ENCODE measurements around the gene GRAMD1B. TPM values are rescaled to one million over a fixed set of nuclear protein-coding genes. Genes with fewer than 3 reads are reported as not detected.

GRAMD1B gene
- total and polyA plus RNA-seq, 2 donors (not counting 1 experiment from before 2014, with no cell fraction given) = 0.83 to 1.5 TPM

DNA sequence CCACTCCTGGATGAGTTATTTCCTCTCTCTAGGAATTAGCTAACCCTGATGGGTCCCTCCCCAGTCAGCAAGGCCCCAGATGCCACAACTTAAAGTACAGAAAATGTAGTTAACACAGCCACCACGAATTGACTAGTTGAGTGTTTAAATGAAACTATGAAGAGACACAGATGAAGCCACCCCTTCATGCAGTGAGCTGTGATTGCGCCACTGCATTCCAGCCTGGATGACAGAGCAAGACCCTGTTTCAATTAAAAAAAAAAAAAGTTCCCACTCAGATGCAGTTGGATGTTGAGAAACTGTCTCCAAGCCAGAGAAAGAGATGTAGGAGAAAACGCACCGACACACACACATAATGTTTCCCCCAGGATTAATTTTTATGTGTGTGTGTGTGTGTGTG is 171.1 kb downstream of the GRAMD1B start:
- Histone ChIP-seq H3K4me3 (replicated peaks in 1 of 4; ENCODE audit: control extremely low read depth in 1 of 4, insufficient read depth in 1 of 4, low read depth in 3 of 4, low read length in 4 of 4) (no peak overlapping the region), H3K27ac (ENCODE audit: insufficient read depth, low read length) (no peak overlapping the region), H3K4me2 (ENCODE audit: extremely low read depth, insufficient read depth, low read length) (no peak overlapping the region), H3K9me3 (ENCODE audit: control insufficient read depth, insufficient read depth, low read depth, low read length) (no peaks in the 10 kb centered on the region), H3K36me3 (ENCODE audit: control insufficient read depth, insufficient read depth, low read length) (no peaks in the 10 kb centered on the region), H4K20me1 (ENCODE audit: control insufficient read depth, extremely low read depth, insufficient read depth, low read length) (no peaks in the 10 kb centered on the region), H2AFZ (ENCODE audit: low read length) (no peak overlapping the region), H3K27me3 (ENCODE audit: control insufficient read depth, insufficient read depth, low read length) (no peaks in the 10 kb centered on the region), H3K9ac (ENCODE audit: insufficient read depth, low read length) (no peak overlapping the region), H3K4me1 (ENCODE audit: control insufficient read depth, extremely low read depth, insufficient read depth, low read length) (peaks cover 3% of the 10 kb centered on the region), H3K79me2 (ENCODE audit: control insufficient read depth, insufficient read depth, low read length) (no peaks in the 10 kb centered on the region)
- peak; percentile 23 to 29 for DNase-seq (ENCODE audit: low read depth in 2 of 2)
- no peak for TF ChIP-seq EZH2 (IDR thresholded peaks at IDR 0.05; ENCODE audit: low read length, missing control alignments)
- TF ChIP-seq, protein P1, sequence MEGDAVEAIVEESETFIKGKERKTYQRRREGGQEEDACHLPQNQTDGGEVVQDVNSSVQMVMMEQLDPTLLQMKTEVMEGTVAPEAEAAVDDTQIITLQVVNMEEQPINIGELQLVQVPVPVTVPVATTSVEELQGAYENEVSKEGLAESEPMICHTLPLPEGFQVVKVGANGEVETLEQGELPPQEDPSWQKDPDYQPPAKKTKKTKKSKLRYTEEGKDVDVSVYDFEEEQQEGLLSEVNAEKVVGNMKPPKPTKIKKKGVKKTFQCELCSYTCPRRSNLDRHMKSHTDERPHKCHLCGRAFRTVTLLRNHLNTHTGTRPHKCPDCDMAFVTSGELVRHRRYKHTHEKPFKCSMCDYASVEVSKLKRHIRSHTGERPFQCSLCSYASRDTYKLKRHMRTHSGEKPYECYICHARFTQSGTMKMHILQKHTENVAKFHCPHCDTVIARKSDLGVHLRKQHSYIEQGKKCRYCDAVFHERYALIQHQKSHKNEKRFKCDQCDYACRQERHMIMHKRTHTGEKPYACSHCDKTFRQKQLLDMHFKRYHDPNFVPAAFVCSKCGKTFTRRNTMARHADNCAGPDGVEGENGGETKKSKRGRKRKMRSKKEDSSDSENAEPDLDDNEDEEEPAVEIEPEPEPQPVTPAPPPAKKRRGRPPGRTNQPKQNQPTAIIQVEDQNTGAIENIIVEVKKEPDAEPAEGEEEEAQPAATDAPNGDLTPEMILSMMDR (conservative IDR thresholded peaks at IDR 0.05 in 1 of 2, IDR thresholded peaks at IDR 0.05 in 1 of 2; ENCODE audit: low read depth in 1 of 2, low read length in 2 of 2) = no peak

DNA sequence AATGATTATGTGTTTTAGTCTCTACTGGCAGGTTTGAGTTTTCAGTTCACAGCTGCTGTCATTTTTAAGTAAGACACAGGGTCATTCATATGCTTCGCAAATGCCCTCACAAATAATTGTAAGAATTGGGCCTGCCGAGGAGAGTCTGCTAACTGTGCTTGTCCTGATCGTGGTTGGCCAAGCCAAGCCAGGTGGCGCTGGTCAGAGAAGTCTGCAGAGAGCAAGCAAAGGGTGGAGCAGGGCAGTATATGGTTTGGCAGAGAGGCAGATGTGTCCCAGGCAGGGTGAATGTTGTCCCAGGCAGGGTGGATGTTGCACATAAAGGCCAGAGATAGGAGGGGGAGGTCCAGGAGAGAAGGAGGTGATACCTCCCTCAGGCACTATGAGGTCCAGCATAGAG is 171.7 kb downstream of the GRAMD1B start:
- Histone ChIP-seq H3K27ac (ENCODE audit: insufficient read depth, low read length) (no peak overlapping the region), H3K4me1 (ENCODE audit: control insufficient read depth, extremely low read depth, insufficient read depth, low read length) (peaks cover 3% of the 10 kb centered on the region), H3K4me3 (replicated peaks in 1 of 4; ENCODE audit: control extremely low read depth in 1 of 4, insufficient read depth in 1 of 4, low read depth in 3 of 4, low read length in 4 of 4) (no peak overlapping the region), H2AFZ (ENCODE audit: low read length) (no peak overlapping the region), H3K27me3 (ENCODE audit: control insufficient read depth, insufficient read depth, low read length) (no peaks in the 10 kb centered on the region), H3K9me3 (ENCODE audit: control insufficient read depth, insufficient read depth, low read depth, low read length) (no peaks in the 10 kb centered on the region), H4K20me1 (ENCODE audit: control insufficient read depth, extremely low read depth, insufficient read depth, low read length) (no peaks in the 10 kb centered on the region), H3K36me3 (ENCODE audit: control insufficient read depth, insufficient read depth, low read length) (no peaks in the 10 kb centered on the region), H3K4me2 (ENCODE audit: extremely low read depth, insufficient read depth, low read length) (no peak overlapping the region), H3K79me2 (ENCODE audit: control insufficient read depth, insufficient read depth, low read length) (no peaks in the 10 kb centered on the region), H3K9ac (ENCODE audit: insufficient read depth, low read length) (no peak overlapping the region)
- DNase-seq (ENCODE audit: low read depth in 2 of 2) = no peak
- TF ChIP-seq, protein P1 (conservative IDR thresholded peaks at IDR 0.05 in 1 of 2, IDR thresholded peaks at IDR 0.05 in 1 of 2; ENCODE audit: low read depth in 1 of 2, low read length in 2 of 2) = no peak
- TF ChIP-seq EZH2 (IDR thresholded peaks at IDR 0.05; ENCODE audit: low read length, missing control alignments) = no peak

DNA sequence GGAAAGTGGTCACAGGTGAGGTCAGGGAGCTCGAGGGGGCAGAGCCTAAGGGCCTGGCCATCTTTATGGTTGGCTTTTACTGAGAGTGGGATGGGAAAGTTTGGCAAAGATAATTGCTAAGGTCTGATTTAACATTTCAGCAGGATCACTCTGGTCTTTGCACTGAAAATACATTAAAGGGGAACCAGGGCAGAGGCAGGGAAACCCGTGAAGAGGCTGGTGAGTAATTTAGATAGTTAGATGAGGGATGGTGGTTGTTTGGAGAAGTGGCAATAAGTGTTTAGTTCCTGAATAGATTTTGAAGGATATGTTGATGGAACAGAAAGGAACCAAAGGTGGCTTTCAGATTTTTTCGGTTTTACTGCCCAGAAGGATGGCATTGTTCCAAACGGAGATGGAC is 173.6 kb downstream of the GRAMD1B start:
- Histone ChIP-seq H3K36me3 (ENCODE audit: control insufficient read depth, insufficient read depth, low read length) (no peaks in the 10 kb centered on the region), H3K27me3 (ENCODE audit: control insufficient read depth, insufficient read depth, low read length) (no peaks in the 10 kb centered on the region), H3K9me3 (ENCODE audit: control insufficient read depth, insufficient read depth, low read depth, low read length) (no peaks in the 10 kb centered on the region), H3K4me3 (replicated peaks in 1 of 4; ENCODE audit: control extremely low read depth in 1 of 4, insufficient read depth in 1 of 4, low read depth in 3 of 4, low read length in 4 of 4) (no peak overlapping the region), H3K27ac (ENCODE audit: insufficient read depth, low read length) (no peak overlapping the region), H4K20me1 (ENCODE audit: control insufficient read depth, extremely low read depth, insufficient read depth, low read length) (no peaks in the 10 kb centered on the region), H3K4me1 (ENCODE audit: control insufficient read depth, extremely low read depth, insufficient read depth, low read length) (peaks cover 3% of the 10 kb centered on the region), H3K9ac (ENCODE audit: insufficient read depth, low read length) (no peak overlapping the region), H3K4me2 (ENCODE audit: extremely low read depth, insufficient read depth, low read length) (no peak overlapping the region), H2AFZ (ENCODE audit: low read length) (no peak overlapping the region), H3K79me2 (ENCODE audit: control insufficient read depth, insufficient read depth, low read length) (no peaks in the 10 kb centered on the region)
- TF ChIP-seq EZH2 (IDR thresholded peaks at IDR 0.05; ENCODE audit: low read length, missing control alignments) = no peak
- TF ChIP-seq, protein P1 (conservative IDR thresholded peaks at IDR 0.05 in 1 of 2, IDR thresholded peaks at IDR 0.05 in 1 of 2; ENCODE audit: low read depth in 1 of 2, low read length in 2 of 2) = no peak
- no peak for DNase-seq (ENCODE audit: low read depth in 2 of 2)

All from fibroblast of lung (primary cell).